Measurements from ENCODE around the gene PDAP1.
A peak's percentile ranks its signal among the peaks of the same experiment; 100 is the strongest.
"Not testable (repeated sequence)": the region's sequence is repeated elsewhere in the genome, so short reads cannot be mapped to it uniquely, and the experiment has no call there.

PDAP1 gene

GRCh38 chr7:99424932-99425730, 16.7 kb upstream of the PDAP1 start:
- DNase-seq (ENCODE audit: low read depth), result no peak

- no peak for DNase-seq (ENCODE audit: low read depth)
These were observed 14.2 kb upstream of the PDAP1 start for GRCh38 chr7:99422625-99423024.

- DNase-seq (ENCODE audit: low read depth), result no peak
These were observed 13.8 kb upstream of the PDAP1 start for GRCh38 chr7:99422186-99422585.

GRCh38 chr7:99420986-99421385, 12.6 kb upstream of the PDAP1 start:
- no peak for DNase-seq (ENCODE audit: low read depth)

GRCh38 chr7:99420213-99420612, 11.8 kb upstream of the PDAP1 start:
- no peak for DNase-seq (ENCODE audit: low read depth)

- DNase-seq (ENCODE audit: low read depth), result no peak
These were observed 11.1 kb upstream of the PDAP1 start for GRCh38 chr7:99419323-99420021.

- no peak for DNase-seq (ENCODE audit: low read depth)
These were observed 9.9 kb upstream of the PDAP1 start for GRCh38 chr7:99418260-99418659.

- DNase-seq (ENCODE audit: low read depth), result not testable (repeated sequence)
These were observed 7.2 kb upstream of the PDAP1 start for GRCh38 chr7:99415513-99416127.

- no peak for DNase-seq (ENCODE audit: low read depth)
These were observed 2.2 kb upstream of the PDAP1 start for GRCh38 chr7:99410635-99411034.

GRCh38 chr7:99409806-99410205, 1.4 kb upstream of the PDAP1 start:
- no peak for DNase-seq (ENCODE audit: low read depth)

GRCh38 chr7:99409192-99409572, 785 bp upstream of the PDAP1 start:
- no peak for DNase-seq (ENCODE audit: low read depth)

GRCh38 chr7:99407872-99408378, 472 bp downstream of the PDAP1 start:
- peak; percentile 29 for DNase-seq (ENCODE audit: low read depth)

- no peak for DNase-seq (ENCODE audit: low read depth)
These were observed 1.8 kb downstream of the PDAP1 start for GRCh38 chr7:99406557-99406956.

- DNase-seq (ENCODE audit: low read depth), result no peak
These were observed 3.4 kb downstream of the PDAP1 start for GRCh38 chr7:99404977-99405320.

GRCh38 chr7:99404235-99404976, 4.0 kb downstream of the PDAP1 start:
- no peak for DNase-seq (ENCODE audit: low read depth)

GRCh38 chr7:99403764-99404163, 4.6 kb downstream of the PDAP1 start:
- DNase-seq (ENCODE audit: low read depth), result no peak

GRCh38 chr7:99402854-99403253, 5.5 kb downstream of the PDAP1 start:
- DNase-seq (ENCODE audit: low read depth), result no peak

- DNase-seq (ENCODE audit: low read depth), result no peak
These were observed 8.8 kb downstream of the PDAP1 start for GRCh38 chr7:99399597-99399996.

- no peak for DNase-seq (ENCODE audit: low read depth)
These were observed 9.4 kb downstream of the PDAP1 start for GRCh38 chr7:99398891-99399445.

- DNase-seq (ENCODE audit: low read depth), result no peak
These were observed 11.0 kb downstream of the PDAP1 start for GRCh38 chr7:99397297-99397983.
